ENCODE results near the gene ATP4B. TPM values are rescaled to one million over a fixed set of nuclear protein-coding genes. Genes with fewer than 3 reads are reported as not detected.

ATP4B gene
- polyA plus RNA-seq, 1 experiment = not detected

DNA sequence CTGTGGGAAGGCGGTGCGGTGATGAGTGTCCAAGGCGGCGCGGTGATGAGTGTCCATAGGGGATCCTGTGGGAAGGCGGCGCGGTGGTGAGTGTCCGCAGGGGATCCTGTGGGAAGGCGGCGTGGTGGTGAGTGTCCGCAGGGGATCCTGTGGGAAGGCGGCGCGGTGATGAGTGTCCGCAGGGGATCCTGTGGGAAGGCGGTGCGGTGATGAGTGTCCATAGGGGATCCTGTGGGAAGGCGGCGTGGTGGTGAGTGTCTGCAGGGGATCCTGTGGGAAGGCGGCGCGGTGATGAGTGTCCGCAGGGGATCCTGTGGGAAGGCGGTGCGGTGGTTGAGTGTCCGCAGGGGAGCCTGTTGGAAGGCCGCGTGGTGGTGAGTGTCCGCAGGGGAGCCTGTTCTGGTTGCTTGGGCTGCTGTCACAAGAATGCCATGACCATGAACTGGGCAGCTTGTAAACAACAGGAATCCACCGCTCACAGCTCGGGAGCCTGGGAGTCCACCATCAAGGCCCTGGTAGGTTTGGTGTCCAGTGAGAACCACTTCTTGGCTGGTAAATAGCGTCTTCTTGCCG lies 52.0 kb downstream of the ATP4B start:
- TF ChIP-seq, protein P1, sequence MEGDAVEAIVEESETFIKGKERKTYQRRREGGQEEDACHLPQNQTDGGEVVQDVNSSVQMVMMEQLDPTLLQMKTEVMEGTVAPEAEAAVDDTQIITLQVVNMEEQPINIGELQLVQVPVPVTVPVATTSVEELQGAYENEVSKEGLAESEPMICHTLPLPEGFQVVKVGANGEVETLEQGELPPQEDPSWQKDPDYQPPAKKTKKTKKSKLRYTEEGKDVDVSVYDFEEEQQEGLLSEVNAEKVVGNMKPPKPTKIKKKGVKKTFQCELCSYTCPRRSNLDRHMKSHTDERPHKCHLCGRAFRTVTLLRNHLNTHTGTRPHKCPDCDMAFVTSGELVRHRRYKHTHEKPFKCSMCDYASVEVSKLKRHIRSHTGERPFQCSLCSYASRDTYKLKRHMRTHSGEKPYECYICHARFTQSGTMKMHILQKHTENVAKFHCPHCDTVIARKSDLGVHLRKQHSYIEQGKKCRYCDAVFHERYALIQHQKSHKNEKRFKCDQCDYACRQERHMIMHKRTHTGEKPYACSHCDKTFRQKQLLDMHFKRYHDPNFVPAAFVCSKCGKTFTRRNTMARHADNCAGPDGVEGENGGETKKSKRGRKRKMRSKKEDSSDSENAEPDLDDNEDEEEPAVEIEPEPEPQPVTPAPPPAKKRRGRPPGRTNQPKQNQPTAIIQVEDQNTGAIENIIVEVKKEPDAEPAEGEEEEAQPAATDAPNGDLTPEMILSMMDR (IDR thresholded peaks at IDR 0.05; ENCODE audit: insufficient read depth, low read depth, low read length) = no peak
- ChIA-PET CTCF (no interaction called here), POLR2A (no interaction called here)
- DNase-seq (ENCODE audit: low read depth) = no peak
- Histone ChIP-seq H3K4me3 (ENCODE audit: low read depth, low read length) (no peak overlapping the region), H3K36me3 (ENCODE audit: control insufficient read depth, insufficient read depth, low read length) (peaks cover 8% of the 10 kb centered on the region), H3K27me3 (ENCODE audit: control insufficient read depth, insufficient read depth, low read length) (no peaks in the 10 kb centered on the region)

DNA sequence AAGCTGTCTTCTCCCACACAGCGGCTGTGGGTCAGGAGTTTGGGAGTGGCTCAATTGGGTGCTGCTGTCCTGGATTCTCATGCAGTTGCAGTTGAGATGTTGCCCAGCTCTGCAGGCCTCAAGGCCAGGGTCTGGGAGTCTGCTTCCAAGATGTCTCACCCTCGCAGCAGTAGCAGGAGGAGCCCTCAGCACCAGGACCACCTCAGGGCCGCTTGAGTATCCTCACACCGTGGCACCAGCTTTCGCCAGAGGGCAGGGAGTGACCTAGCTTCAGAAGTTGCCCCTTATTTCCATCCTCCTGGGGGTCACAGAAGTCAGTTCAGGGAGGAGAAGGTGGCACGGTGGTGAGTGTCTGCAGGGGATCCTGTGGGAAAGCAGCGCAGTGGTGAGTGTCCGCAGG lies 52.5 kb downstream of the ATP4B start:
- peaks cover 9% of the 10 kb centered on the region for H3K36me3 ChIP-seq (ENCODE audit: control insufficient read depth, insufficient read depth, low read length)
- no peaks in the 10 kb centered on the region for H3K27me3 ChIP-seq (ENCODE audit: control insufficient read depth, insufficient read depth, low read length)
- POLR2A ChIA-PET = no interaction called here
- TF ChIP-seq, protein P1 (IDR thresholded peaks at IDR 0.05; ENCODE audit: insufficient read depth, low read depth, low read length) = no peak
- CTCF ChIA-PET = no interaction called here
- no peak overlapping the region for H3K4me3 ChIP-seq (ENCODE audit: low read depth, low read length)
- DNase-seq (ENCODE audit: low read depth) = no peak

DNA sequence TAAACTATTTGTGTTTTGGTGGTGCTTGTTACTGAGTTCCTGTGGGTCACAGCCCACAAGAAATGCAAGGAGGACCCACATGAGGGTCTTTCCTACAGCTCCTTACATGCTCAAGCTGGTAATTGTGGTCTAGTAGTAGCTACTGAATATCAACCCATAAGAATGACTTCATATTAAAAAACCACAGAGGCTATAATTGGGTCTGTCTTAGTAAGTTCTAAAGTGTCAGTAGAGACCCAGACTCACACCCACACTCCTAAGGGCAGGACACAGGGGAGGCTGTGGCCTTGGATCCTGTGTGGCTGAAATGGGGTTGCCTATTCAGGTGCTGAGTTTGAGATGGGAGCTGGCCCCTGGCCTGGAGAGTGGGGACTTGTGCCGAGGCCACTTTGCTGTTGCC lies 53.8 kb downstream of the ATP4B start:
- no peak for DNase-seq (ENCODE audit: low read depth)
- ChIA-PET CTCF (no interaction called here), POLR2A (no interaction called here)
- no peaks in the 10 kb centered on the region for H3K27me3 ChIP-seq (ENCODE audit: control insufficient read depth, insufficient read depth, low read length)
- H3K36me3 ChIP-seq (ENCODE audit: control insufficient read depth, insufficient read depth, low read length) = peaks cover 7% of the 10 kb centered on the region
- TF ChIP-seq, protein P1 (IDR thresholded peaks at IDR 0.05; ENCODE audit: insufficient read depth, low read depth, low read length) = no peak
- no peak overlapping the region for H3K4me3 ChIP-seq (ENCODE audit: low read depth, low read length)

DNA sequence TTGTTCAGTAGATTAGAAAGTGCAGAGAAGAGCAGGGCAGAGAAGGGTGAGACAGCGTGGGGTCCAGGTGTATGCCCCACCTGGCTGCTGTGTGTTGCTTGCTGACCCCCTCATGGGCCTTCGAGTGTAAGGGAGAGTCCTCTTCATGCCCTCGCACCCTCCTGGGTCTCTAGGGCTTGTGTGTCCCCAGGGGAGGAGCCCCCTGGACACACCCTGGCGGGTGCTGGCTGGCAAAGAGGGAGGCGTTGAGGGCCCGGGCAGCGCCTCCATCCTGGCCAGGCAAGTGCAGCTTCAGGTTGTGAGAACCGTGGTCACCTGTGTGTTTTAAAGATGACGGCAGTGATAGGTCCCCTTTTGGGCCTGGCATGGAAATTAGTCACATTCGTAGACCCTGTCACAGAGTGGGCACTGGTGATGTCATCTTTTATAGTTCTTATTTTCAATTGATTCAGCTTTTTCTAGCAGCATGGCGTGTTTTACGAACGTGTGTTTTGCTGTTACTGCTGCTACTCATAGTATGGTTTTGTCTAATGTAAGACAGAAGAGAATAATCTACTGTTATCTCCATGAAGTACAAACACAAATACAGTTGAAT lies 54.8 kb downstream of the ATP4B start:
- ChIA-PET CTCF (interaction anchor here (0.9 kb wide), 1 partner anchor 23 kb away, joined by 3 read pairs; no protein-coding TSS in a partner anchor), POLR2A (no interaction called here)
- no peak for DNase-seq (ENCODE audit: low read depth)
- Histone ChIP-seq H3K36me3 (ENCODE audit: control insufficient read depth, insufficient read depth, low read length) (peaks cover 6% of the 10 kb centered on the region), H3K27me3 (ENCODE audit: control insufficient read depth, insufficient read depth, low read length) (no peaks in the 10 kb centered on the region), H3K4me3 (ENCODE audit: low read depth, low read length) (no peak overlapping the region)
- TF ChIP-seq, protein P1 (IDR thresholded peaks at IDR 0.05; ENCODE audit: insufficient read depth, low read depth, low read length) = no peak

DNA sequence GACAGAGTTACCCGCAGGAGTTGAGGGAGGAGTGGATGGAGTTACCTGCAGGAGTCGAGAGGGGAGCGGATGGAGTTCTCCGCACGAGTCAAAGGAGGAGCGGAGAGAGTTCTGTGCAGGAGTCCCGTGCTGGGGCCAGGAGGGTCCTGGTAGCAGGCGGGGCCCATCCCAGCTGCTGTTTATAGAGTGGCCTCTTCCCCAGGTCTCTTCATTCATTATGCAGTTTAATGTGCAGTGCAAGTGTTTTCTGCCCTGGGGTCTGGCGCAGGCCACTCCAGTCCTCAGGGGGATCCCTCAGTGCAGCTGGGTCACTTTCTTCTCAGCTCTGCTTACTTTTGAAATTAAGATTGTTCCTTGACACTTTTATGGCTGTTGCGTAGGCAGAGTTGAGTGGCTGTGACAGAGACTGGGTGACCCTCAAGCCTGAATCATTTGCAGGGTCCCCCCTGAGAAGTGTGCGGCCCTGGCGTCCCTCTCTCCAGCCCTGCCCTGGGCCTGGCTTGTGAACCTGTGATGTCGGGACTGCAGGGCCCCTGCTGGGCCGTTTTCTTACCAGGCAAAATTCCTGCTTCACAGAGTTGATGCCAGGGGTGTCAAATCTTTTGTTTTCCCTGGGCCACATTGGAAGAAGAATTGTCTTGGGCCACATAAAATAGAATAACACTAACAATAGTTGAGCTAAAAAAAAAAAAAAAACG lies 55.6 kb downstream of the ATP4B start:
- DNase-seq (ENCODE audit: low read depth) = no peak
- POLR2A ChIA-PET = no interaction called here
- no peak overlapping the region for H3K4me3 ChIP-seq (ENCODE audit: low read depth, low read length)
- no peaks in the 10 kb centered on the region for H3K27me3 ChIP-seq (ENCODE audit: control insufficient read depth, insufficient read depth, low read length)
- peaks cover 8% of the 10 kb centered on the region for H3K36me3 ChIP-seq (ENCODE audit: control insufficient read depth, insufficient read depth, low read length)
- CTCF ChIA-PET = no interaction called here
- TF ChIP-seq, protein P1 (IDR thresholded peaks at IDR 0.05; ENCODE audit: insufficient read depth, low read depth, low read length) = no peak
